Right renal cortex interstitium (tissue), 3 donors: ENCODE measurements around the gene FAM72A. TPM values are rescaled to one million over a fixed set of nuclear protein-coding genes. Genes with fewer than 3 reads are reported as not detected.
"Not testable (repeated sequence)": the region's sequence is repeated elsewhere in the genome, so short reads cannot be mapped to it uniquely, and the experiment has no call there.

Experiments
- DNase-seq, 3 donors: peaks; one replicate each; pipeline ENCODE4 v3.0.0-alpha.2; 2013; ENCODE audit warnings: low read depth in 3 of 3, low spot score in 2 of 3
- polyA plus RNA-seq, 3 donors: library from polyadenylated mRNA; unstranded; fragments of 120-200 nt; gene quantifications; one replicate each; pipeline ENCODE4 v1.2.1, GENCODE V29; 2013; ENCODE audit not compliant: insufficient read length in 3 of 3

Gene FAM72A
- polyA plus RNA-seq, 3 donors: 4.7 to 5.6 (median 5.0) TPM

- not testable (repeated sequence) for DNase-seq
Measured at GRCh38 chr1:206218285-206218684, 15.6 kb upstream of the FAM72A start.

- not testable (repeated sequence) for DNase-seq
Measured at GRCh38 chr1:206215600-206216392, 13.2 kb upstream of the FAM72A start.

- DNase-seq: not testable (repeated sequence)
Measured at GRCh38 chr1:206210802-206211201, 8.2 kb upstream of the FAM72A start.

- not testable (repeated sequence) for DNase-seq
Measured at GRCh38 chr1:206205569-206205968, 2.9 kb upstream of the FAM72A start.

- not testable (repeated sequence) for DNase-seq
Measured at GRCh38 chr1:206204871-206205270, 2.2 kb upstream of the FAM72A start.

GRCh38 chr1:206204159-206204511, 1.5 kb upstream of the FAM72A start:
- DNase-seq: not testable (repeated sequence)

- DNase-seq: peak in 1 of 3 donors; percentile 19
Measured at GRCh38 chr1:206203364-206204158, 922 bp upstream of the FAM72A start, which contains the start of gene SRGAP2. SRGAP2 (plus strand) TSS chr1:206203541; CDS start chr1:206205971, 2,430 bp downstream.

- not testable (repeated sequence) for DNase-seq
Measured at GRCh38 chr1:206196748-206197424, 5.8 kb downstream of the FAM72A start.

GRCh38 chr1:206195182-206195581, 7.5 kb downstream of the FAM72A start:
- not testable (repeated sequence) for DNase-seq

GRCh38 chr1:206186826-206187225, 15.8 kb downstream of the FAM72A start:
- not testable (repeated sequence) for DNase-seq

GRCh38 chr1:206185778-206186177, 16.9 kb downstream of the FAM72A start:
- DNase-seq: not testable (repeated sequence)

- not testable (repeated sequence) for DNase-seq
Measured at GRCh38 chr1:206183788-206184187, 18.9 kb downstream of the FAM72A start.

- not testable (repeated sequence) for DNase-seq
Measured at GRCh38 chr1:206182368-206183317, 20.0 kb downstream of the FAM72A start.

GRCh38 chr1:206179666-206180065, 23.0 kb downstream of the FAM72A start:
- DNase-seq: not testable (repeated sequence)

- DNase-seq: not testable (repeated sequence)
Measured at GRCh38 chr1:206178061-206178989, 24.3 kb downstream of the FAM72A start.

GRCh38 chr1:206176114-206176502, 26.5 kb downstream of the FAM72A start:
- DNase-seq: not testable (repeated sequence)

- not testable (repeated sequence) for DNase-seq
Measured at GRCh38 chr1:206175459-206176113, 27.1 kb downstream of the FAM72A start.

GRCh38 chr1:206174182-206174868, 28.3 kb downstream of the FAM72A start:
- peak in 2 of 3 donors; percentile 0 to 6 for DNase-seq
